Progenitor cell of endocrine pancreas (in vitro differentiated cells): Measurements from ENCODE around the gene CTNNA1. TPM values are rescaled to one million over a fixed set of nuclear protein-coding genes. Genes with fewer than 3 reads are reported as not detected.
"Not testable (repeated sequence)": the region's sequence is repeated elsewhere in the genome, so short reads cannot be mapped to it uniquely, and the experiment has no call there.

Source experiments
- DNase-seq: peaks from one replicate; pipeline ENCODE4 v3.0.0; 2021; ENCODE audit warnings: low spot score; ENCODE audit not compliant: unreplicated experiment
- H3K27ac Mint-ChIP-seq: 2 replicates; pipeline ENCODE4 v1.8.0; 2021; ENCODE audit warnings: mild to moderate bottlenecking, moderate library complexity, mixed read lengths
- H3K27me3 Mint-ChIP-seq: 2 replicates; pipeline ENCODE4 v1.8.0; 2021; ENCODE audit warnings: mixed read lengths
- H3K36me3 Mint-ChIP-seq: 2 replicates; pipeline ENCODE4 v1.8.0; 2022; ENCODE audit warnings: mixed read lengths; ENCODE audit not compliant: insufficient read depth
- H3K4me1 Mint-ChIP-seq: 2 replicates; pipeline ENCODE4 v1.8.0; 2021; ENCODE audit warnings: low read depth, mixed read lengths
- H3K4me3 Mint-ChIP-seq: 2 replicates; pipeline ENCODE4 v1.8.0; 2021; ENCODE audit warnings: low read depth, mild to moderate bottlenecking, moderate library complexity, mixed read lengths
- H3K9me3 Mint-ChIP-seq: 2 replicates; pipeline ENCODE4 v1.8.0; 2021; ENCODE audit warnings: low read depth, mixed read lengths
- CTCF ChIP-seq: fragments of 200-600 bp; sonication (generic); IDR thresholded peaks from one replicate; pipeline ENCODE4 v1.5.0; 2021; ENCODE audit warnings: antibody characterized with exemption, mild to moderate bottlenecking; ENCODE audit not compliant: unreplicated experiment
- total RNA-seq: library from RNA; stranded (reverse); gene quantifications from 2 replicates; pipeline ENCODE4 v1.2.1, GENCODE V29; 2021

CTNNA1 gene
- total RNA-seq, 1 donor from 2014 or later, result 394 TPM

GRCh38 chr5:138762110-138762509 lies 8.9 kb downstream of the CTNNA1 start:
- H3K27me3 Mint-ChIP-seq, result no peaks in the 10 kb centered on the region
- H3K36me3 Mint-ChIP-seq, result peaks cover 34% of the 10 kb centered on the region
- no peak overlapping the region for H3K27ac Mint-ChIP-seq

GRCh38 chr5:138763037-138763778 lies 10.0 kb downstream of the CTNNA1 start:
- peaks cover 19% of the 10 kb centered on the region for H3K4me1 Mint-ChIP-seq
- H3K27me3 Mint-ChIP-seq, result no peaks in the 10 kb centered on the region
- H3K9me3 Mint-ChIP-seq, result peaks cover 3% of the 10 kb centered on the region
- H3K36me3 Mint-ChIP-seq, result peaks cover 27% of the 10 kb centered on the region
- no peak for TF ChIP-seq CTCF
- H3K4me3 Mint-ChIP-seq, result no peak overlapping the region
- no peak for DNase-seq
- H3K27ac Mint-ChIP-seq, result peak overlapping the region; percentile 82

More at GRCh38 chr5:138762110-138762509, 8.9 kb downstream of the CTNNA1 start:
- DNase-seq, result no peak
- peaks cover 19% of the 10 kb centered on the region for H3K4me1 Mint-ChIP-seq
- no peak for TF ChIP-seq CTCF
- no peak overlapping the region for H3K4me3 Mint-ChIP-seq
- peaks cover 10% of the 10 kb centered on the region for H3K9me3 Mint-ChIP-seq

- Mint-ChIP-seq H3K27ac (peak overlapping the region; percentile 47), H3K4me3 (no peak overlapping the region), H3K27me3 (no peaks in the 10 kb centered on the region), H3K36me3 (peaks cover 15% of the 10 kb centered on the region), H3K4me1 (peaks cover 32% of the 10 kb centered on the region), H3K9me3 (peaks cover 4% of the 10 kb centered on the region)
- no peak for DNase-seq
- TF ChIP-seq CTCF, result no peak
Measured at GRCh38 chr5:138770291-138770690, 17.1 kb downstream of the CTNNA1 start.

GRCh38 chr5:138770977-138771376 lies 17.8 kb downstream of the CTNNA1 start:
- TF ChIP-seq CTCF, result no peak
- no peak overlapping the region for H3K4me3 Mint-ChIP-seq
- H3K9me3 Mint-ChIP-seq, result peaks cover 4% of the 10 kb centered on the region
- H3K27ac Mint-ChIP-seq, result no peak overlapping the region
- H3K27me3 Mint-ChIP-seq, result no peaks in the 10 kb centered on the region
- peaks cover 17% of the 10 kb centered on the region for H3K36me3 Mint-ChIP-seq
- H3K4me1 Mint-ChIP-seq, result peaks cover 30% of the 10 kb centered on the region
- no peak for DNase-seq

- H3K4me1 Mint-ChIP-seq, result peaks cover 24% of the 10 kb centered on the region
- H3K36me3 Mint-ChIP-seq, result peaks cover 24% of the 10 kb centered on the region
- TF ChIP-seq CTCF, result no peak
- H3K9me3 Mint-ChIP-seq, result peaks cover 4% of the 10 kb centered on the region
- no peak overlapping the region for H3K4me3 Mint-ChIP-seq
- peak overlapping the region; percentile 12 for H3K27ac Mint-ChIP-seq
- no peak for DNase-seq
- H3K27me3 Mint-ChIP-seq, result no peaks in the 10 kb centered on the region
Measured at GRCh38 chr5:138772986-138773594, 19.9 kb downstream of the CTNNA1 start.

- peaks cover 29% of the 10 kb centered on the region for H3K36me3 Mint-ChIP-seq
- not testable (repeated sequence) for H3K27me3 Mint-ChIP-seq
Measured at GRCh38 chr5:138773624-138774023, 20.4 kb downstream of the CTNNA1 start.

More at GRCh38 chr5:138773624-138774023, 20.4 kb downstream of the CTNNA1 start:
- H3K9me3 Mint-ChIP-seq, H3K4me3 Mint-ChIP-seq, DNase-seq: not testable (repeated sequence)
- peaks cover 24% of the 10 kb centered on the region for H3K4me1 Mint-ChIP-seq
- H3K27ac Mint-ChIP-seq, result peak overlapping the region; percentile 12
